ENCODE results near the gene VPS29. TPM values are rescaled to one million over a fixed set of nuclear protein-coding genes. Genes with fewer than 3 reads are reported as not detected.

VPS29 gene

Small RNA genes lying within 50 kb of the gene (small RNA-seq; reads per million reads assigned to genes)
- gene RF00278 = not detected

Data from skeletal muscle satellite cell (primary cell).